SU-DHL-6 (cell line): ENCODE measurements around the gene CEACAM21.

ENCODE experiments used
- H2AFZ ChIP-seq: fragments of 200-600 bp; sonication (generic); 2 replicates; pipeline ENCODE4 v1.6.1; 2014; ENCODE audit warnings: low read depth, mild to moderate bottlenecking, moderate library complexity, mixed read lengths, antibody characterized with exemption, low read length; ENCODE audit not compliant: severe bottlenecking
- H3F3A ChIP-seq: fragments of 200-600 bp; shearing (Covaris generic); 2 replicates; pipeline ENCODE4 v1.6.0; 2016; ENCODE audit warnings: antibody characterized with exemption, mild to moderate bottlenecking; ENCODE audit not compliant: insufficient read depth
- H3K27ac ChIP-seq: fragments of 200-600 bp; sonication (generic); 2 replicates; pipeline ENCODE4 v1.5.1; 2016; ENCODE audit warnings: low read depth, mild to moderate bottlenecking, low read length, moderate library complexity, mixed read lengths
- H3K27me3 ChIP-seq: fragments of 200-600 bp; sonication (generic), shearing (Covaris generic); 2 replicates; pipeline ENCODE4 v1.6.0; 2014; ENCODE audit warnings: mild to moderate bottlenecking, low read length
- H3K36me3 ChIP-seq: fragments of 200-600 bp; sonication (generic); 2 replicates; pipeline ENCODE4 v1.6.1; 2014; ENCODE audit warnings: mild to moderate bottlenecking, low read length, mixed read lengths
- H3K4me2 ChIP-seq: fragments of 300-600, 200-600 bp; shearing (Covaris generic), sonication (generic); 2 replicates; pipeline ENCODE4 v1.6.0; 2014; ENCODE audit warnings: low read length, low read depth, mild to moderate bottlenecking; ENCODE audit not compliant: poor library complexity, severe bottlenecking
- H3K4me3 ChIP-seq: fragments of 200-600 bp; sonication (generic); 2 replicates; pipeline ENCODE4 v1.5.1; 2014; ENCODE audit warnings: antibody characterized with exemption, low read length, mild to moderate bottlenecking, mixed read lengths; ENCODE audit not compliant: insufficient read depth, poor library complexity, severe bottlenecking
- H3K79me2 ChIP-seq: fragments of 200-600 bp; sonication (generic); 2 replicates; pipeline ENCODE4 v1.6.1; 2014; ENCODE audit warnings: mild to moderate bottlenecking, low read length, moderate library complexity; ENCODE audit not compliant: insufficient read depth
- H3K9ac ChIP-seq: fragments of 200-600 bp; sonication (generic); 2 replicates; pipeline ENCODE4 v1.7.0; 2014; ENCODE audit warnings: mild to moderate bottlenecking, low read length
- H3K9me2 ChIP-seq: fragments of 200-600 bp; sonication (generic); replicated peaks from 2 replicates; pipeline ENCODE4 v1.6.1; 2014; ENCODE audit warnings: low read length; ENCODE audit not compliant: insufficient read depth
- H3K9me3 ChIP-seq: fragments of 200-600 bp; sonication (generic); 2 replicates; pipeline ENCODE4 v1.6.1; 2014; ENCODE audit warnings: low read length, mixed read lengths; ENCODE audit not compliant: insufficient read depth
- H4K20me1 ChIP-seq: fragments of 200-600 bp; sonication (generic); 2 replicates; pipeline ENCODE4 v1.6.1; 2014; ENCODE audit warnings: low read depth, mild to moderate bottlenecking, antibody characterized with exemption, low read length, moderate library complexity, mixed read lengths
- CTCF ChIP-seq: fragments of 200-600 bp; sonication (generic); IDR thresholded peaks from one replicate; pipeline ENCODE4 v1.5.1; 2017; ENCODE audit warnings: antibody characterized with exemption, mild to moderate bottlenecking, low read length, moderate library complexity; ENCODE audit not compliant: insufficient read depth, poor library complexity, severe bottlenecking
- EZH2phosphoT487 ChIP-seq: fragments of 200-600 bp; sonication (generic), shearing (Covaris generic); conservative IDR thresholded peaks from 2 replicates; pipeline ENCODE4 v1.6.1; 2018; ENCODE audit warnings: mild to moderate bottlenecking, antibody characterized with exemption, low read length, moderate library complexity, mixed read lengths

Gene CEACAM21

GRCh38 chr19:41563854-41564514 lies 12.0 kb upstream of the CEACAM21 start:
- Histone ChIP-seq H3K27ac (no peak overlapping the region), H3K36me3 (no peaks in the 10 kb centered on the region), H4K20me1 (no peaks in the 10 kb centered on the region), H3F3A (peaks cover 9% of the 10 kb centered on the region; the same call in 1 of the 2 replicates), H3K9ac (no peak overlapping the region), H3K79me2 (no peaks in the 10 kb centered on the region), H2AFZ (no peak overlapping the region), H3K27me3 (no peaks in the 10 kb centered on the region), H3K9me3 (no peaks in the 10 kb centered on the region), H3K9me2 (no peaks in the 10 kb centered on the region), H3K4me3 (no peak overlapping the region), H3K4me2 (no peak overlapping the region)
- TF ChIP-seq EZH2phosphoT487 (no peak), CTCF (no peak)

- TF ChIP-seq EZH2phosphoT487 (no peak), CTCF (no peak)
- H3K4me3 ChIP-seq = no peak overlapping the region
- no peak overlapping the region for H3K27ac ChIP-seq
- H3K36me3 ChIP-seq = no peaks in the 10 kb centered on the region
- no peak overlapping the region for H3K9ac ChIP-seq
- no peaks in the 10 kb centered on the region for H3K9me3 ChIP-seq
- H3K4me2 ChIP-seq = no peak overlapping the region
- H3K27me3 ChIP-seq = no peaks in the 10 kb centered on the region
- no peaks in the 10 kb centered on the region for H3K79me2 ChIP-seq
- peaks cover 9% of the 10 kb centered on the region; the same call in 1 of the 2 replicates for H3F3A ChIP-seq
- H3K9me2 ChIP-seq = no peaks in the 10 kb centered on the region
- no peak overlapping the region for H2AFZ ChIP-seq
- no peaks in the 10 kb centered on the region for H4K20me1 ChIP-seq
Observed at GRCh38 chr19:41564515-41565378, 11.2 kb upstream of the CEACAM21 start.

GRCh38 chr19:41565379-41565720 lies 10.6 kb upstream of the CEACAM21 start:
- peaks cover 8% of the 10 kb centered on the region; the same call in 1 of the 2 replicates for H3F3A ChIP-seq
- no peak overlapping the region for H3K27ac ChIP-seq
- H3K9me2 ChIP-seq = no peaks in the 10 kb centered on the region
- no peak overlapping the region for H3K4me2 ChIP-seq
- no peaks in the 10 kb centered on the region for H3K27me3 ChIP-seq
- H3K9me3 ChIP-seq = no peaks in the 10 kb centered on the region
- H2AFZ ChIP-seq = no peak overlapping the region
- H3K36me3 ChIP-seq = no peaks in the 10 kb centered on the region
- H4K20me1 ChIP-seq = no peaks in the 10 kb centered on the region
- no peaks in the 10 kb centered on the region for H3K79me2 ChIP-seq
- no peak overlapping the region for H3K4me3 ChIP-seq
- TF ChIP-seq EZH2phosphoT487 = no peak
- no peak for TF ChIP-seq CTCF
- H3K9ac ChIP-seq = no peak overlapping the region
